H9 (cell line): Measurements from ENCODE around the gene C10orf143. TPM values are rescaled to one million over a fixed set of nuclear protein-coding genes. Genes with fewer than 3 reads are reported as not detected.

ENCODE experiments used
- DNase-seq: peaks from one replicate; pipeline ENCODE4 v3.0.0-alpha.2; 2017
- H2AFZ ChIP-seq: one replicate; pipeline ENCODE4 v1.6.1; 2013; ENCODE audit warnings: mild to moderate bottlenecking, low read length, control low read depth, moderate library complexity
- H2AK5ac ChIP-seq: 2 replicates; pipeline ENCODE4 v1.6.1; 2013; ENCODE audit warnings: low read length, control low read depth, mixed read lengths; ENCODE audit not compliant: insufficient read length
- H2BK120ac ChIP-seq: one replicate; pipeline ENCODE4 v1.6.1; 2013; ENCODE audit warnings: low read depth, mild to moderate bottlenecking, low read length, control low read depth, inconsistent platforms; ENCODE audit not compliant: poor library complexity, severe bottlenecking
- H2BK12ac ChIP-seq: 2 replicates; pipeline ENCODE4 v1.6.1; 2013; ENCODE audit warnings: low read length, control low read depth, mixed read lengths, low read depth; ENCODE audit not compliant: insufficient read length
- H2BK15ac ChIP-seq: 2 replicates; pipeline ENCODE4 v1.6.1; 2013; ENCODE audit warnings: low read depth, low read length, control low read depth
- H2BK20ac ChIP-seq: one replicate; pipeline ENCODE4 v1.6.1; 2013; ENCODE audit warnings: low read depth, mild to moderate bottlenecking, low read length, control low read depth, inconsistent platforms; ENCODE audit not compliant: poor library complexity, severe bottlenecking
- H2BK5ac ChIP-seq: 2 replicates; pipeline ENCODE4 v1.6.1; 2013; ENCODE audit warnings: low read length, control low read depth, mixed read lengths; ENCODE audit not compliant: insufficient read length
- H3K14ac ChIP-seq: 2 replicates; pipeline ENCODE4 v1.6.1; 2013; ENCODE audit warnings: low read length, control low read depth; ENCODE audit not compliant: insufficient read depth
- H3K18ac ChIP-seq: 2 replicates; pipeline ENCODE4 v1.6.1; 2013; ENCODE audit warnings: low read depth, mild to moderate bottlenecking, mixed read lengths, low read length, control low read depth; ENCODE audit not compliant: insufficient read length
- H3K23ac ChIP-seq: 2 replicates; pipeline ENCODE4 v1.6.1; 2013; ENCODE audit warnings: low read length, control low read depth, mixed read lengths, low read depth; ENCODE audit not compliant: insufficient read length
- H3K23me2 ChIP-seq: 2 replicates; pipeline ENCODE4 v1.6.1; 2013; ENCODE audit warnings: low read depth, mild to moderate bottlenecking, mixed read lengths, low read length, control low read depth; ENCODE audit not compliant: insufficient read length, poor library complexity, severe bottlenecking
- H3K27ac ChIP-seq: 2 replicates; pipeline ENCODE4 v1.5.1; 2013; ENCODE audit warnings: low read length, control low read depth, mixed read lengths, low read depth; ENCODE audit not compliant: insufficient read length
- H3K27me3 ChIP-seq: 2 replicates; pipeline ENCODE4 v1.6.1; 2013; ENCODE audit warnings: low read length, control low read depth, inconsistent platforms; ENCODE audit not compliant: insufficient read depth
- H3K4ac ChIP-seq: 2 replicates; pipeline ENCODE4 v1.6.1; 2013; ENCODE audit warnings: low read depth, mild to moderate bottlenecking, control low read depth, inconsistent platforms, low read length, moderate library complexity
- H3K4me1 ChIP-seq: 2 replicates; pipeline ENCODE4 v1.6.1; 2013; ENCODE audit warnings: low read length, control low read depth, inconsistent platforms; ENCODE audit not compliant: insufficient read depth
- H3K4me2 ChIP-seq: 2 replicates; pipeline ENCODE4 v1.6.1; 2013; ENCODE audit warnings: low read length, control low read depth, mixed read lengths; ENCODE audit not compliant: insufficient read length, insufficient read depth
- H3K56ac ChIP-seq: 2 replicates; pipeline ENCODE4 v1.6.1; 2013; ENCODE audit warnings: low read depth, mild to moderate bottlenecking, mixed read lengths, low read length, control low read depth; ENCODE audit not compliant: insufficient read length
- H3K79me1 ChIP-seq: 2 replicates; pipeline ENCODE4 v1.6.1; 2013; ENCODE audit warnings: low read depth, mild to moderate bottlenecking, moderate library complexity, low read length, control low read depth, inconsistent platforms; ENCODE audit not compliant: insufficient read depth, poor library complexity, severe bottlenecking
- H3K79me2 ChIP-seq: 2 replicates; pipeline ENCODE4 v1.6.1; 2013; ENCODE audit warnings: low read length, control low read depth, inconsistent platforms; ENCODE audit not compliant: insufficient read depth
- H3K9ac ChIP-seq: 2 replicates; pipeline ENCODE4 v1.6.1; 2013; ENCODE audit warnings: low read length, control low read depth, mixed read lengths; ENCODE audit not compliant: insufficient read length; ENCODE audit errors: extremely low read depth
- H3K9me3 ChIP-seq: one replicate; pipeline ENCODE4 v1.6.1; 2013; ENCODE audit warnings: low read depth, low read length, inconsistent platforms; ENCODE audit not compliant: control insufficient read depth
- H3T11ph ChIP-seq: one replicate; pipeline ENCODE4 v1.6.1; 2013; ENCODE audit warnings: mild to moderate bottlenecking, low read length, control low read depth, inconsistent platforms
- H4K20me1 ChIP-seq: one replicate; pipeline ENCODE4 v1.6.1; 2013; ENCODE audit not compliant: control insufficient read depth, insufficient read length, insufficient read depth
- H4K5ac ChIP-seq: 2 replicates; pipeline ENCODE4 v1.6.1; 2013; ENCODE audit warnings: low read depth, mild to moderate bottlenecking, mixed read lengths, low read length, control low read depth; ENCODE audit not compliant: insufficient read length
- H4K8ac ChIP-seq: replicated peaks from 2 replicates; pipeline ENCODE4 v1.6.1; 2013; ENCODE audit warnings: low read length, control low read depth, mixed read lengths, low read depth; ENCODE audit not compliant: insufficient read length
- H4K91ac ChIP-seq: 2 replicates; pipeline ENCODE4 v1.6.1; 2013; ENCODE audit warnings: low read depth, mild to moderate bottlenecking, moderate library complexity, mixed read lengths, low read length, control low read depth; ENCODE audit not compliant: insufficient read length
- H3K27ac Mint-ChIP-seq, 3 experiments: 2 replicates in 2 of 3; 3 replicates in 1 of 3; pipeline ENCODE4 v1.8.0; 2020 to 2021; ENCODE audit warnings: mixed read lengths in 3 of 3, mild to moderate bottlenecking in 1 of 3, moderate library complexity in 1 of 3
- H3K27me3 Mint-ChIP-seq: 2 replicates; pipeline ENCODE4 v1.8.0; 2021; ENCODE audit warnings: low read depth, mild to moderate bottlenecking, moderate library complexity, mixed read lengths
- H3K36me3 Mint-ChIP-seq, 3 experiments: 2 replicates in 2 of 3; 3 replicates in 1 of 3; pipeline ENCODE4 v1.8.0; 2020 to 2021; ENCODE audit warnings: low read depth in 3 of 3, mixed read lengths in 3 of 3; ENCODE audit not compliant: insufficient read depth in 1 of 3
- H3K4me1 Mint-ChIP-seq, 2 experiments: 2 replicates each; pipeline ENCODE4 v1.8.0; 2020; ENCODE audit warnings: mixed read lengths in 2 of 2
- H3K4me3 Mint-ChIP-seq, 2 experiments: 2 replicates in 1 of 2; 3 replicates in 1 of 2; pipeline ENCODE4 v1.8.0; 2020 to 2021; ENCODE audit warnings: mild to moderate bottlenecking in 2 of 2, mixed read lengths in 2 of 2, moderate library complexity in 1 of 2
- H3K9me3 Mint-ChIP-seq, 2 experiments: 2 replicates in 1 of 2; 3 replicates in 1 of 2; pipeline ENCODE4 v1.8.0; 2020; ENCODE audit warnings: mild to moderate bottlenecking in 2 of 2, mixed read lengths in 2 of 2, moderate library complexity in 1 of 2
- WGBS: extraction: QIAGEN DNeasy Blood & Tissue Kit; methylation state at CpG from one replicate; pipeline ENCODE4 v1.1.7; 2013; ENCODE audit warnings: missing lambda C conversion rate, low lambda C conversion rate, mixed read lengths; ENCODE audit not compliant: insufficient read length; ENCODE audit errors: extremely low coverage; 5-methylcytosine and 5-hydroxymethylcytosine counted together
- total RNA-seq: library from RNA; stranded (reverse); gene quantifications from 2 replicates; pipeline ENCODE4 v1.2.1, GENCODE V29; 2021
- TF ChIP-seq, protein P1 (sequence below): fragments of 200-600 bp; sonication (generic); conservative IDR thresholded peaks from 3 replicates; pipeline ENCODE4 v1.8.0; 2021; ENCODE audit warnings: antibody characterized with exemption, mild to moderate bottlenecking

The C10orf143 gene
- total RNA-seq, 1 experiment from 2014 or later: 0.94 TPM

DNA sequence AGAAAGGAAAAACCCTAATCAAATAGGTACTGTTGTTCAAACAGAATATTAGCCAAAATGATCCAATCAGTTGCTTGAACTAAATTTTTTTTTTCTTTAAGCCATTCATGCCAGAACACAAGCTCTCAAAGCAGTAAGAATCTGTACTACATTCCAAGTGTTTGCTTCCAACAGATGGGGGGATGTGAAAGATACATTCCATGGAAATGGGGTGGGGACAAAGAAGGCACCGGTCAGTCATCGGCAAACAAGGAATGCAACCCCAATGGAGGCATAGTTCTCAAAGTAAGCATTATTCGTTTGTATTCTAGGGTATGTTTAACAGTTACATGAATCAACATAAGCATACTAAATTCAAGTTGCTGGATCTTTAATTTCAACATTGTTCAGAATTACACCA is 32.5 kb downstream of the C10orf143 start:
- Mint-ChIP-seq H3K27me3 (no peaks in the 10 kb centered on the region), H3K4me3 (no peak overlapping the region), H3K4me1 (peaks cover 4% of the 10 kb centered on the region in 2 experiments; a peak in 3 of 4 replicates), H3K27ac (no peak overlapping the region), H3K36me3 (peaks cover 0 to under 1% (median 0%) of the 10 kb centered on the region in 3 experiments; a peak in 2 of 7 replicates), H3K9me3 (peaks cover 2 to 3% of the 10 kb centered on the region in 2 experiments; a peak in 2 of 5 replicates)
- H4K5ac ChIP-seq: no peak overlapping the region
- no peak overlapping the region for H2BK20ac ChIP-seq
- H3K79me2 ChIP-seq: no peaks in the 10 kb centered on the region
- no peak overlapping the region for H2BK15ac ChIP-seq
- no peak for DNase-seq
- H3K9ac ChIP-seq: no peak overlapping the region
- H4K91ac ChIP-seq: no peak overlapping the region
- no peak overlapping the region for H4K8ac ChIP-seq
- H3K27ac ChIP-seq: no peak overlapping the region
- H3T11ph ChIP-seq: no peak overlapping the region
- H4K20me1 ChIP-seq: no peaks in the 10 kb centered on the region
- H3K4me1 ChIP-seq: no peaks in the 10 kb centered on the region; the same call in 1 of the 2 replicates
- no peaks in the 10 kb centered on the region for H3K27me3 ChIP-seq
- TF ChIP-seq, protein P1, sequence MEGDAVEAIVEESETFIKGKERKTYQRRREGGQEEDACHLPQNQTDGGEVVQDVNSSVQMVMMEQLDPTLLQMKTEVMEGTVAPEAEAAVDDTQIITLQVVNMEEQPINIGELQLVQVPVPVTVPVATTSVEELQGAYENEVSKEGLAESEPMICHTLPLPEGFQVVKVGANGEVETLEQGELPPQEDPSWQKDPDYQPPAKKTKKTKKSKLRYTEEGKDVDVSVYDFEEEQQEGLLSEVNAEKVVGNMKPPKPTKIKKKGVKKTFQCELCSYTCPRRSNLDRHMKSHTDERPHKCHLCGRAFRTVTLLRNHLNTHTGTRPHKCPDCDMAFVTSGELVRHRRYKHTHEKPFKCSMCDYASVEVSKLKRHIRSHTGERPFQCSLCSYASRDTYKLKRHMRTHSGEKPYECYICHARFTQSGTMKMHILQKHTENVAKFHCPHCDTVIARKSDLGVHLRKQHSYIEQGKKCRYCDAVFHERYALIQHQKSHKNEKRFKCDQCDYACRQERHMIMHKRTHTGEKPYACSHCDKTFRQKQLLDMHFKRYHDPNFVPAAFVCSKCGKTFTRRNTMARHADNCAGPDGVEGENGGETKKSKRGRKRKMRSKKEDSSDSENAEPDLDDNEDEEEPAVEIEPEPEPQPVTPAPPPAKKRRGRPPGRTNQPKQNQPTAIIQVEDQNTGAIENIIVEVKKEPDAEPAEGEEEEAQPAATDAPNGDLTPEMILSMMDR: no peak
- no peak overlapping the region for H3K18ac ChIP-seq
- H2BK12ac ChIP-seq: no peak overlapping the region
- no peak overlapping the region for H3K56ac ChIP-seq
- no peak overlapping the region for H3K4me2 ChIP-seq
- no peak overlapping the region for H2AK5ac ChIP-seq
- WGBS: no CpG with 5 or more reads among the region's 3 CpGs
- no peak overlapping the region for H3K14ac ChIP-seq
- H3K4ac ChIP-seq: no peak overlapping the region
- H3K9me3 ChIP-seq: no peaks in the 10 kb centered on the region
- no peaks in the 10 kb centered on the region for H3K23me2 ChIP-seq
- H3K79me1 ChIP-seq: no peaks in the 10 kb centered on the region
- no peak overlapping the region for H2BK120ac ChIP-seq
- no peak overlapping the region for H3K23ac ChIP-seq
- H2AFZ ChIP-seq: no peak overlapping the region
- no peak overlapping the region for H2BK5ac ChIP-seq
